Activated CD4-positive, alpha-beta T cell treated with anti-CD3 and anti-CD28 coated beads, Interleukin-2, amount 10 ng/mL, durations not matched to agents 24 days and 14 days (primary cell): ENCODE measurements around the gene SLC34A1. TPM values are rescaled to one million over a fixed set of nuclear protein-coding genes. Genes with fewer than 3 reads are reported as not detected.

Experiments
- DNase-seq: peaks from one replicate; pipeline ENCODE4 v3.0.0; 2022
- H3K27ac Mint-ChIP-seq: one replicate; pipeline ENCODE4 v1.8.0; 2022; ENCODE audit warnings: mild to moderate bottlenecking, mixed read lengths
- H3K27me3 Mint-ChIP-seq: one replicate; pipeline ENCODE4 v1.8.0; 2022; ENCODE audit warnings: mixed read lengths
- H3K36me3 Mint-ChIP-seq: one replicate; pipeline ENCODE4 v1.8.0; 2022; ENCODE audit warnings: low read depth, mild to moderate bottlenecking, mixed read lengths
- H3K4me1 Mint-ChIP-seq: one replicate; pipeline ENCODE4 v1.8.0; 2021; ENCODE audit warnings: mixed read lengths
- H3K4me3 Mint-ChIP-seq: one replicate; pipeline ENCODE4 v1.8.0; 2022; ENCODE audit warnings: mild to moderate bottlenecking, moderate library complexity, mixed read lengths
- H3K9me3 Mint-ChIP-seq: one replicate; pipeline ENCODE4 v1.8.0; 2021; ENCODE audit warnings: mixed read lengths
- intact Hi-C: fragments of 100-400 bp; cut with micrococcal nuclease; formaldehyde crosslinking; loops from one replicate; pipeline ENCODE4 v1.15.1; 2023
- total RNA-seq: library from RNA; stranded (reverse); gene quantifications from 2 replicates; pipeline ENCODE4 v1.2.3, GENCODE V29; 2022

Gene SLC34A1
- total RNA-seq, 1 donor from 2014 or later: not detected

GRCh38 chr5:177434942-177435738, 50.9 kb downstream of the SLC34A1 start:
- Mint-ChIP-seq H3K36me3 (peaks cover 75% of the 10 kb centered on the region), H3K4me3 (no peak overlapping the region), H3K9me3 (no peaks in the 10 kb centered on the region), H3K27ac (peak overlapping the region; percentile 36), H3K4me1 (peaks cover 50% of the 10 kb centered on the region), H3K27me3 (no peaks in the 10 kb centered on the region)
- intact Hi-C loops: no loop called here
- DNase-seq: no peak

GRCh38 chr5:177435847-177436536, 51.8 kb downstream of the SLC34A1 start:
- Mint-ChIP-seq H3K27me3 (no peaks in the 10 kb centered on the region), H3K9me3 (no peaks in the 10 kb centered on the region), H3K4me3 (no peak overlapping the region), H3K4me1 (peaks cover 43% of the 10 kb centered on the region), H3K36me3 (peaks cover 74% of the 10 kb centered on the region), H3K27ac (no peak overlapping the region)
- intact Hi-C loops: no loop called here
- no peak for DNase-seq

- no peak overlapping the region for H3K27ac Mint-ChIP-seq
- H3K4me1 Mint-ChIP-seq: peaks cover 35% of the 10 kb centered on the region
- H3K27me3 Mint-ChIP-seq: no peaks in the 10 kb centered on the region
- H3K36me3 Mint-ChIP-seq: peaks cover 74% of the 10 kb centered on the region
- intact Hi-C loops: no loop called here
- no peak overlapping the region for H3K4me3 Mint-ChIP-seq
- DNase-seq: no peak
- no peaks in the 10 kb centered on the region for H3K9me3 Mint-ChIP-seq
These were observed 53.4 kb downstream of the SLC34A1 start for GRCh38 chr5:177437623-177438022.

GRCh38 chr5:177438468-177438867, 54.2 kb downstream of the SLC34A1 start:
- H3K27ac Mint-ChIP-seq: no peak overlapping the region
- no peaks in the 10 kb centered on the region for H3K9me3 Mint-ChIP-seq
- H3K4me1 Mint-ChIP-seq: peaks cover 33% of the 10 kb centered on the region
- no peaks in the 10 kb centered on the region for H3K27me3 Mint-ChIP-seq
- H3K36me3 Mint-ChIP-seq: peaks cover 71% of the 10 kb centered on the region
- DNase-seq: no peak
- intact Hi-C loops: no loop called here
- no peak overlapping the region for H3K4me3 Mint-ChIP-seq

- Mint-ChIP-seq H3K36me3 (peaks cover 62% of the 10 kb centered on the region), H3K27me3 (no peaks in the 10 kb centered on the region), H3K27ac (no peak overlapping the region), H3K9me3 (no peaks in the 10 kb centered on the region), H3K4me3 (no peak overlapping the region), H3K4me1 (peaks cover 32% of the 10 kb centered on the region)
- no peak for DNase-seq
- intact Hi-C loops: no loop called here
These were observed 55.4 kb downstream of the SLC34A1 start for GRCh38 chr5:177439518-177440053.

GRCh38 chr5:177440211-177440989, 56.2 kb downstream of the SLC34A1 start:
- no peak for DNase-seq
- intact Hi-C loops: no loop called here
- Mint-ChIP-seq H3K4me1 (peaks cover 39% of the 10 kb centered on the region), H3K36me3 (peaks cover 58% of the 10 kb centered on the region), H3K9me3 (no peaks in the 10 kb centered on the region), H3K27me3 (no peaks in the 10 kb centered on the region), H3K27ac (peak overlapping the region; percentile 34), H3K4me3 (no peak overlapping the region)

GRCh38 chr5:177440990-177441780, 57.0 kb downstream of the SLC34A1 start:
- Mint-ChIP-seq H3K9me3 (no peaks in the 10 kb centered on the region), H3K4me1 (peaks cover 46% of the 10 kb centered on the region), H3K36me3 (peaks cover 52% of the 10 kb centered on the region), H3K27me3 (no peaks in the 10 kb centered on the region), H3K4me3 (no peak overlapping the region), H3K27ac (peak overlapping the region; percentile 48)
- DNase-seq: no peak
- intact Hi-C loops: no loop called here

GRCh38 chr5:177442066-177442826, 58.0 kb downstream of the SLC34A1 start:
- Mint-ChIP-seq H3K9me3 (no peaks in the 10 kb centered on the region), H3K4me1 (peaks cover 42% of the 10 kb centered on the region), H3K36me3 (peaks cover 42% of the 10 kb centered on the region), H3K27me3 (no peaks in the 10 kb centered on the region), H3K4me3 (no peak overlapping the region), H3K27ac (no peak overlapping the region)
- intact Hi-C loops: no loop called here
- no peak for DNase-seq

GRCh38 chr5:177443144-177443983, 59.1 kb downstream of the SLC34A1 start:
- Mint-ChIP-seq H3K27ac (no peak overlapping the region), H3K4me3 (peak overlapping the region; percentile 41), H3K4me1 (peaks cover 44% of the 10 kb centered on the region), H3K27me3 (peaks cover 6% of the 10 kb centered on the region), H3K36me3 (peaks cover 31% of the 10 kb centered on the region), H3K9me3 (no peaks in the 10 kb centered on the region)
- intact Hi-C loops: no loop called here
- DNase-seq: no peak

GRCh38 chr5:177444106-177445051, 60.1 kb downstream of the SLC34A1 start:
- DNase-seq: no peak
- peak overlapping the region; percentile 81 for H3K4me3 Mint-ChIP-seq
- H3K4me1 Mint-ChIP-seq: peaks cover 43% of the 10 kb centered on the region
- no peaks in the 10 kb centered on the region for H3K9me3 Mint-ChIP-seq
- peaks cover 9% of the 10 kb centered on the region for H3K27me3 Mint-ChIP-seq
- peaks cover 24% of the 10 kb centered on the region for H3K36me3 Mint-ChIP-seq
- H3K27ac Mint-ChIP-seq: peak overlapping the region; percentile 87
- intact Hi-C loops: no loop called here
